H1 (cell line): ENCODE measurements around the gene TRIM41. TPM values are rescaled to one million over a fixed set of nuclear protein-coding genes. Genes with fewer than 3 reads are reported as not detected.

Experiments
- CTCF ChIA-PET: fragments of 300-600 bp; sonication (Branson Sonifier 250); formaldehyde crosslinking; loops from one replicate; lab custom pipeline; 2021; ENCODE audit not compliant: partially characterized antibody; lab: Charles Lee
- POLR2A ChIA-PET: fragments of 300-600 bp; sonication (Branson Sonifier 250); formaldehyde crosslinking; loops from one replicate; lab custom pipeline; 2021; ENCODE audit warnings: inconsistent platforms; ENCODE audit not compliant: partially characterized antibody; lab: Charles Lee
- DNase-seq, 2 experiments: peaks; one replicate each; pipeline versions ENCODE4 v3.0.0 to v3.0.0-alpha.2; 2010 to 2022; ENCODE audit warnings: low spot score in 2 of 2, low read depth in 1 of 2, mixed read lengths in 1 of 2
- FAIRE-seq: peaks from 2 replicates; lab custom pipeline; 2011; peaks lifted over from hg19 to GRCh38; lab: Jason Lieb, UNC
- H2AFZ ChIP-seq: 2 replicates; pipeline ENCODE4 v1.8.1; 2012; ENCODE audit warnings: low read length, inconsistent platforms
- H2AK5ac ChIP-seq: 2 replicates; pipeline ENCODE4 v1.6.1; 2013; ENCODE audit warnings: low read depth, low read length
- H2BK120ac ChIP-seq: replicated peaks from 2 replicates; pipeline ENCODE3; 2013; ENCODE audit warnings: low read depth, low read length, inconsistent platforms
- H2BK12ac ChIP-seq: 2 replicates; pipeline ENCODE4 v1.6.1; 2013; ENCODE audit warnings: low read depth, low read length
- H2BK15ac ChIP-seq: 2 replicates; pipeline ENCODE4 v1.6.1; 2013; ENCODE audit warnings: low read length
- H2BK20ac ChIP-seq: 2 replicates; pipeline ENCODE4 v1.6.1; 2013; ENCODE audit warnings: low read length
- H2BK5ac ChIP-seq: 2 replicates; pipeline ENCODE4 v1.6.1; 2013; ENCODE audit warnings: low read depth, low read length
- H3K14ac ChIP-seq: 2 replicates; pipeline ENCODE4 v1.6.1; 2013; ENCODE audit warnings: inconsistent platforms; ENCODE audit not compliant: insufficient read length
- H3K18ac ChIP-seq: 2 replicates; pipeline ENCODE4 v1.6.1; 2013; ENCODE audit warnings: low read length; ENCODE audit errors: extremely low read depth
- H3K23ac ChIP-seq: 2 replicates; pipeline ENCODE4 v1.6.1; 2013; ENCODE audit warnings: inconsistent platforms; ENCODE audit not compliant: insufficient read length
- H3K23me2 ChIP-seq: 2 replicates; pipeline ENCODE4 v1.6.1; 2013; ENCODE audit warnings: low read depth, low read length
- H3K27ac ChIP-seq: 2 replicates; pipeline ENCODE4 v1.6.1; 2011; ENCODE audit warnings: low read depth, low read length, inconsistent platforms
- H3K27me3 ChIP-seq, 4 experiments: replicated peaks in 1 of 4; 1 replicate in 1 of 4; 2 replicates in 3 of 4; pipeline versions ENCODE4 v1.6.1 to v1.8.1; 2011 to 2013; ENCODE audit warnings: low read length in 3 of 4, mild to moderate bottlenecking in 3 of 4, inconsistent platforms in 2 of 4, mixed read lengths in 2 of 4, moderate library complexity in 1 of 4; ENCODE audit not compliant: control insufficient read depth in 3 of 4, insufficient read depth in 3 of 4; ENCODE audit errors: extremely low read depth in 1 of 4
- H3K36me3 ChIP-seq, 4 experiments: 2 replicates each; pipeline versions ENCODE4 v1.6.1 to v1.8.1; 2011 to 2013; ENCODE audit warnings: mild to moderate bottlenecking in 4 of 4, low read length in 3 of 4, moderate library complexity in 2 of 4, control low read depth in 1 of 4, inconsistent platforms in 1 of 4; ENCODE audit not compliant: insufficient read depth in 4 of 4, control insufficient read depth in 2 of 4
- H3K4ac ChIP-seq: replicated peaks from 2 replicates; pipeline ENCODE3; 2013; ENCODE audit warnings: low read length, low read depth, mixed read lengths, inconsistent platforms; ENCODE audit not compliant: insufficient read length
- H3K4me1 ChIP-seq, 4 experiments: replicated peaks in 1 of 4; 1 replicate in 1 of 4; 2 replicates in 3 of 4; pipeline versions ENCODE4 v1.6.1 to v1.8.1; 2011 to 2013; ENCODE audit warnings: low read length in 3 of 4, inconsistent platforms in 2 of 4, mixed read lengths in 1 of 4; ENCODE audit not compliant: insufficient read depth in 4 of 4, control insufficient read depth in 3 of 4
- H3K4me2 ChIP-seq, 2 experiments: 2 replicates each; pipeline versions ENCODE4 v1.6.1 to v1.8.1; 2011 to 2013; ENCODE audit warnings: low read depth in 2 of 2, low read length in 2 of 2, control low read depth in 1 of 2, inconsistent platforms in 1 of 2, mild to moderate bottlenecking in 1 of 2; ENCODE audit not compliant: insufficient read depth in 1 of 2
- H3K4me3 ChIP-seq, 4 experiments: fragments of 200-600, 300-600 bp in 1 of 4; sonication (generic), shearing (Covaris generic), sonication (Bioruptor Twin) in 1 of 4; 2 replicates each; pipeline versions ENCODE4 v1.5.1 to v1.8.1; 2011 to 2016; ENCODE audit warnings: low read length in 4 of 4, low read depth in 3 of 4, control low read depth in 2 of 4, inconsistent platforms in 2 of 4, mild to moderate bottlenecking in 2 of 4, mixed read lengths in 1 of 4, moderate library complexity in 1 of 4; ENCODE audit not compliant: insufficient read depth in 2 of 4; ENCODE audit errors: extremely low read depth in 1 of 4
- H3K56ac ChIP-seq: replicated peaks from 2 replicates; pipeline ENCODE3; 2013; ENCODE audit warnings: low read depth, mild to moderate bottlenecking, mixed read lengths, low read length, inconsistent platforms; ENCODE audit not compliant: insufficient read length
- H3K79me1 ChIP-seq: 2 replicates; pipeline ENCODE4 v1.6.1; 2013; ENCODE audit warnings: low read depth, low read length, control low read depth
- H3K79me2 ChIP-seq, 2 experiments: 2 replicates each; pipeline versions ENCODE4 v1.6.1 to v1.8.1; 2012 to 2013; ENCODE audit warnings: low read length in 2 of 2, mild to moderate bottlenecking in 2 of 2, inconsistent platforms in 1 of 2; ENCODE audit not compliant: insufficient read depth in 2 of 2, control insufficient read depth in 1 of 2
- H3K9ac ChIP-seq, 4 experiments: replicated peaks in 1 of 4; 1 replicate in 1 of 4; 2 replicates in 3 of 4; pipeline versions ENCODE4 v1.6.1 to v1.8.1; 2011 to 2013; ENCODE audit warnings: low read depth in 3 of 4, low read length in 3 of 4, control low read depth in 2 of 4, mild to moderate bottlenecking in 2 of 4, moderate library complexity in 2 of 4, inconsistent platforms in 1 of 4; ENCODE audit errors: extremely low read depth in 1 of 4
- H3K9me3 ChIP-seq, 2 experiments: 2 replicates each; pipeline versions ENCODE4 v1.6.1 to v1.8.1; 2012 to 2013; ENCODE audit warnings: mild to moderate bottlenecking in 2 of 2, moderate library complexity in 2 of 2, control low read depth in 1 of 2, inconsistent platforms in 1 of 2, low read depth in 1 of 2, low read length in 1 of 2, mixed read lengths in 1 of 2; ENCODE audit not compliant: insufficient read depth in 2 of 2
- H4K20me1 ChIP-seq, 2 experiments: replicated peaks in 1 of 2; 2 replicates each; pipeline versions ENCODE3 to v1.8.1; 2011 to 2013; ENCODE audit warnings: inconsistent platforms in 2 of 2, low read length in 2 of 2, mild to moderate bottlenecking in 1 of 2; ENCODE audit not compliant: insufficient read depth in 2 of 2, control insufficient read depth in 1 of 2
- H4K5ac ChIP-seq: 2 replicates; pipeline ENCODE4 v1.6.1; 2013; ENCODE audit warnings: low read length, low read depth, mixed read lengths, inconsistent platforms; ENCODE audit not compliant: insufficient read length
- H4K8ac ChIP-seq: 2 replicates; pipeline ENCODE4 v1.8.0; 2013; ENCODE audit warnings: mild to moderate bottlenecking, moderate library complexity, low read length, inconsistent platforms; ENCODE audit not compliant: insufficient read depth; ENCODE audit errors: extremely low read depth
- H4K91ac ChIP-seq: replicated peaks from 2 replicates; pipeline ENCODE3; 2013; ENCODE audit warnings: low read length, mixed read lengths, inconsistent platforms; ENCODE audit not compliant: insufficient read length
- ASH2L ChIP-seq: fragments of 200-600, 300-600 bp; sonication (generic); IDR thresholded peaks from one replicate; pipeline ENCODE4 v1.7.1; 2017; ENCODE audit warnings: low read length
- BACH1 ChIP-seq: IDR thresholded peaks from 2 replicates; pipeline ENCODE4 v1.6.1; 2012; ENCODE audit warnings: low read length, improper control_type of control experiment
- CBX8 ChIP-seq: fragments of 300-800, 300-1000 bp; sonication (generic); IDR thresholded peaks from 2 replicates; pipeline ENCODE4 v1.7.1; 2016; ENCODE audit warnings: low read depth, low read length, borderline replicate concordance
- CHD2 ChIP-seq: IDR thresholded peaks from 2 replicates; pipeline ENCODE4 v1.6.1; 2012; ENCODE audit warnings: low read length, improper control_type of control experiment
- EP300 ChIP-seq, 2 experiments: IDR thresholded peaks; 1 replicate in 1 of 2; 2 replicates in 1 of 2; pipeline ENCODE4 v1.6.1; 2011 to 2012; ENCODE audit warnings: low read depth in 2 of 2, low read length in 2 of 2, mild to moderate bottlenecking in 2 of 2, borderline replicate concordance in 1 of 2, inconsistent platforms in 1 of 2, moderate library complexity in 1 of 2
- GTF2F1 ChIP-seq: IDR thresholded peaks from 2 replicates; pipeline ENCODE4 v1.6.1; 2012; ENCODE audit warnings: low read depth, low read length, improper control_type of control experiment, borderline replicate concordance
- NRF1 ChIP-seq: IDR thresholded peaks from 2 replicates; pipeline ENCODE4 v1.6.1; 2011; ENCODE audit warnings: mild to moderate bottlenecking, low read depth, low read length, improper control_type of control experiment
- POLR2AphosphoS5 ChIP-seq: IDR thresholded peaks from 2 replicates; pipeline ENCODE4 v1.6.1; 2011; ENCODE audit warnings: low read depth, low read length
- SUZ12 ChIP-seq: fragments of 200-600 bp; sonication (generic); IDR thresholded peaks from 2 replicates; pipeline ENCODE4 v1.6.1; 2012; ENCODE audit warnings: mild to moderate bottlenecking, inconsistent platforms, low read length, moderate library complexity, mixed read lengths
- TAF7 ChIP-seq: optimal IDR thresholded peaks from 2 replicates; pipeline ENCODE3; 2011; ENCODE audit warnings: low read depth, mild to moderate bottlenecking, inconsistent platforms, low read length, moderate library complexity, borderline replicate concordance
- ZNF274 ChIP-seq: IDR thresholded peaks from 2 replicates; pipeline ENCODE4 v1.7.0; 2012; ENCODE audit warnings: low read length, borderline replicate concordance; ENCODE audit errors: extremely low read depth
- WGBS, 2 experiments: shearing (Covaris generic) in 1 of 2; methylation state at CpG; one replicate each; pipeline versions ENCODE4 v1.1.6 to v1.1.7; 2013 to 2015; ENCODE audit warnings: low lambda C conversion rate in 2 of 2, mixed read lengths in 2 of 2, inconsistent platforms in 1 of 2, low coverage in 1 of 2, missing lambda C conversion rate in 1 of 2; ENCODE audit not compliant: insufficient replicate concordance in 2 of 2, insufficient coverage in 1 of 2, insufficient read length in 1 of 2; ENCODE audit errors: extremely low coverage in 1 of 2, missing lambda C conversion rate in 1 of 2; 5-methylcytosine and 5-hydroxymethylcytosine counted together
- polyA plus RNA-seq, 7 experiments: library from polyadenylated mRNA; depleted of rRNA in 3 of 7; stranded (reverse) in 5 of 7; unstranded in 2 of 7; fragments of >200 nt in 5 of 7; fragments of 200-250 nt in 2 of 7; gene quantifications; 1 replicate in 5 of 7; 2 replicates in 1 of 7; 4 replicates in 1 of 7; pipeline versions ENCODE4 v1.2.1 to v1.2.3, GENCODE V29; 2011 to 2013; ENCODE audit warnings: missing spikeins in 2 of 7, mixed read lengths in 2 of 7
- total RNA-seq: library from RNA; stranded (reverse); fragmentation: NEBNext Ultra II Directional; extraction: Animal tissue kit (Norgen Biotek cat#: 25700); gene quantifications from 2 replicates; pipeline ENCODE4 v1.2.1, GENCODE V29; 2021
- TF ChIP-seq, protein P1 (sequence below): IDR thresholded peaks from 2 replicates; pipeline ENCODE4 v1.6.1; 2012; ENCODE audit warnings: low read length, inconsistent platforms

The TRIM41 gene
- total and polyA plus RNA-seq, 2 of the 8 experiments (the other 6 are each of a cell fraction or from before 2014, with no cell fraction given), result 12.9 to 21.6 TPM

DNA sequence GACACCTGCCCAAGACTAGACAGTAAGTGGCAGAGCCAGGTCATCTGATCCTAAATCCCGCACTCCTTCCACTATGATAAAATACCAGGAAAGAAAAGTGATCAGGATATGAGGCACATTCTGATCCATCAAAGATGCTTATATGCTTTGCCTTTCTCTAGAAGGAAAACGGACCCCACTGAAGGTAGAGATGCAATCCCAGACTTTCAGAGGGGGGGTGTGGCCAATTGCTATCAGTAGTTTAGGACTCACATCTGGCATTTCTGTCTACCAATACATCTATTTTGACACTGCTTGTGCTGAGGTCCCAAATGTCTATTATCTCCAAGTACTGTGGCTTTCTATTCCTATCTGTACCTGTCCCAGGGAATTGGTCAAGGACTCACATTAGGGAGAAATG is 36.2 kb downstream of the TRIM41 start:
- POLR2A ChIA-PET, result interaction anchor here (1.0 to 34.2 kb wide), 4 partner anchors 12 to 75 kb away, joined by 3 to 1334 read pairs (median 19); partner anchors contain the start of genes RACK1 and TRIM41
- H3K9ac ChIP-seq, result peak overlapping the region in 1 of 4 experiments; percentile 19; a peak in 1 of 7 replicates
- FAIRE-seq, result no peak
- peaks cover 4 to 28% (median 14%) of the 10 kb centered on the region in 4 experiments for H3K36me3 ChIP-seq
- peaks cover 15% of the 10 kb centered on the region for H3K79me1 ChIP-seq
- no peak overlapping the region for H2BK15ac ChIP-seq
- CTCF ChIA-PET, result interaction anchor here (1.0 to 1.9 kb wide), 5 partner anchors 11 to 86 kb away, joined by 3 to 8 read pairs (median 3); partner anchors contain the start of gene RACK1
- peaks cover 4 to 10% (median 6%) of the 10 kb centered on the region in 4 experiments; a peak in 6 of 7 replicates for H3K4me1 ChIP-seq
- no peak for DNase-seq
- no peak overlapping the region for H3K4ac ChIP-seq
- H3K23ac ChIP-seq, result no peak overlapping the region
- no peak overlapping the region for H2BK12ac ChIP-seq
- no peak overlapping the region for H2AK5ac ChIP-seq
- H3K79me2 ChIP-seq, result peaks cover 3 to 55% of the 10 kb centered on the region in 2 experiments; a peak in 2 of 4 replicates
- H4K91ac ChIP-seq, result no peak overlapping the region
- H4K5ac ChIP-seq, result no peak overlapping the region
- H3K4me2 ChIP-seq, result peak overlapping the region; percentile 86 to 98
- peak overlapping the region in 3 of 4 experiments; percentile 3 to 92 (median 76); a peak in 5 of 8 replicates for H3K4me3 ChIP-seq
- no peak overlapping the region for H3K14ac ChIP-seq
- H4K20me1 ChIP-seq, result peaks cover 8 to 23% of the 10 kb centered on the region in 2 experiments
- H3K9me3 ChIP-seq, result no peaks in the 10 kb centered on the region
- no peak overlapping the region for H4K8ac ChIP-seq
- no peak overlapping the region for H2BK120ac ChIP-seq
- H2BK5ac ChIP-seq, result no peak overlapping the region
- H2AFZ ChIP-seq, result no peak overlapping the region
- no peak overlapping the region for H3K18ac ChIP-seq
- H3K56ac ChIP-seq, result no peak overlapping the region
- 66% methylated on average over 2 of the region's 2 CpGs; no CpG with 5 or more reads in 1 of the 2 experiments for WGBS, 2 experiments
- peaks cover 12% of the 10 kb centered on the region for H3K23me2 ChIP-seq
- H2BK20ac ChIP-seq, result no peak overlapping the region
- H3K27ac ChIP-seq, result no peak overlapping the region
- H3K27me3 ChIP-seq, result peaks cover 0 to 1% (median 0%) of the 10 kb centered on the region in 4 experiments; a peak in 1 of 7 replicates
- TF ChIP-seq NRF1 (no peak), POLR2AphosphoS5 (no peak), ZNF274 (no peak), BACH1 (no peak), CBX8 (no peak), EP300 (IDR thresholded peaks at IDR 0.05; ENCODE audit: borderline replicate concordance in 1 of 2, low read depth in 2 of 2, low read length in 2 of 2) (no peak), ASH2L (no peak), CHD2 (no peak), TAF7 (no peak), GTF2F1 (no peak), SUZ12 (no peak)
- TF ChIP-seq, protein P1, sequence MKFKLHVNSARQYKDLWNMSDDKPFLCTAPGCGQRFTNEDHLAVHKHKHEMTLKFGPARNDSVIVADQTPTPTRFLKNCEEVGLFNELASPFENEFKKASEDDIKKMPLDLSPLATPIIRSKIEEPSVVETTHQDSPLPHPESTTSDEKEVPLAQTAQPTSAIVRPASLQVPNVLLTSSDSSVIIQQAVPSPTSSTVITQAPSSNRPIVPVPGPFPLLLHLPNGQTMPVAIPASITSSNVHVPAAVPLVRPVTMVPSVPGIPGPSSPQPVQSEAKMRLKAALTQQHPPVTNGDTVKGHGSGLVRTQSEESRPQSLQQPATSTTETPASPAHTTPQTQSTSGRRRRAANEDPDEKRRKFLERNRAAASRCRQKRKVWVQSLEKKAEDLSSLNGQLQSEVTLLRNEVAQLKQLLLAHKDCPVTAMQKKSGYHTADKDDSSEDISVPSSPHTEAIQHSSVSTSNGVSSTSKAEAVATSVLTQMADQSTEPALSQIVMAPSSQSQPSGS, result no peak
